NCI-H2029 (cell line): ENCODE data around the gene SCG3.

ENCODE experiments used
- DNase-seq: peaks from one replicate; lab custom pipeline; 2025; lab: John Stamatoyannopoulos, UW

Gene SCG3

GRCh38 chr15:51727141-51727897, 46.0 kb downstream of the SCG3 start:
- no peak for DNase-seq

- DNase-seq = peak; percentile 1
Measured at GRCh38 chr15:51731549-51732267, 50.4 kb downstream of the SCG3 start.

GRCh38 chr15:51732646-51733045, 51.3 kb downstream of the SCG3 start:
- no peak for DNase-seq

GRCh38 chr15:51735228-51736010, 54.1 kb downstream of the SCG3 start:
- no peak for DNase-seq

GRCh38 chr15:51736069-51736468, 54.8 kb downstream of the SCG3 start:
- DNase-seq = no peak

GRCh38 chr15:51736751-51737521, 55.6 kb downstream of the SCG3 start:
- DNase-seq = peak; percentile 31

- peak; percentile 5 for DNase-seq
Measured at GRCh38 chr15:51737522-51738305, 56.4 kb downstream of the SCG3 start, which contains the start of gene LYSMD2. LYSMD2 (minus strand) TSS chr15:51737655; CDS start chr15:51737622, 33 bp downstream.

- DNase-seq = no peak
Measured at GRCh38 chr15:51738553-51738952, 57.2 kb downstream of the SCG3 start.

- DNase-seq = no peak
Measured at GRCh38 chr15:51739061-51739712, 57.9 kb downstream of the SCG3 start.

- no peak for DNase-seq
Measured at GRCh38 chr15:51749307-51749706, 68.0 kb downstream of the SCG3 start.

GRCh38 chr15:51750186-51750585, 68.9 kb downstream of the SCG3 start:
- DNase-seq = no peak

GRCh38 chr15:51750792-51751696, 69.7 kb downstream of the SCG3 start, which contains the start of gene TMOD2:
TMOD2 (plus strand) TSS chr15:51751597; CDS start chr15:51766442, 14,845 bp downstream.
- DNase-seq = peak; percentile 5

GRCh38 chr15:51751697-51752683, 70.7 kb downstream of the SCG3 start:
- no peak for DNase-seq

- no peak for DNase-seq
Measured at GRCh38 chr15:51752888-51753287, 71.6 kb downstream of the SCG3 start.

- DNase-seq = no peak
Measured at GRCh38 chr15:51754267-51754666, 73.0 kb downstream of the SCG3 start.

- no peak for DNase-seq
Measured at GRCh38 chr15:51755790-51756189, 74.5 kb downstream of the SCG3 start.

GRCh38 chr15:51756482-51756881, 75.2 kb downstream of the SCG3 start:
- DNase-seq = no peak

- no peak for DNase-seq
Measured at GRCh38 chr15:51757450-51757849, 76.1 kb downstream of the SCG3 start.
